GM12878 (cell line): ENCODE data around the gene PROB1. TPM values are rescaled to one million over a fixed set of nuclear protein-coding genes. Genes with fewer than 3 reads are reported as not detected.
A peak's percentile ranks its signal among the peaks of the same experiment; 100 is the strongest.

Experiments
- ATAC-seq: fragments of 200-7000 bp; cut with Tn5 transposase; 3 replicates; pipeline ENCODE4 v1.9.1; 2020; ENCODE audit warnings: mild to moderate bottlenecking, moderate library complexity
- BruUV-seq: library from RNA; stranded (reverse); fragments of 400-500 nt; replicated peaks from 2 replicates; lab custom pipeline; 2021; lab: Mats Ljungman, UMichigan
- CTCF ChIA-PET: fragments of 300-600 bp; sonication (Branson Sonifier 250); formaldehyde crosslinking; extraction: SDS; loops from one replicate; lab custom pipeline; 2021; ENCODE audit warnings: inconsistent platforms; lab: Yijun Ruan, JAX
- POLR2A ChIA-PET: fragments of 350-600 bp; formaldehyde crosslinking; extraction: SDS; loops from one replicate; lab custom pipeline; 2021; ENCODE audit warnings: inconsistent platforms; lab: Charles Lee
- RAD21 ChIA-PET: fragments of 300-600 bp; sonication (Branson Sonifier 250); formaldehyde crosslinking; loops from one replicate; lab custom pipeline; 2023; ENCODE audit warnings: antibody characterized with exemption; ENCODE audit not compliant: unreplicated experiment; lab: Charles Lee
- SMC1A ChIA-PET: fragments of 300-600 bp; sonication (Branson Sonifier 250); formaldehyde crosslinking; loops from one replicate; lab custom pipeline; 2023; ENCODE audit not compliant: unreplicated experiment, uncharacterized antibody; lab: Charles Lee
- DNase-seq: peaks from one replicate; pipeline ENCODE4 v3.0.0-alpha.2; 2011; ENCODE audit warnings: low read depth, low spot score
- FAIRE-seq: peaks from 3 replicates; lab custom pipeline; 2011; peaks lifted over from hg19 to GRCh38; lab: Jason Lieb, UNC
- H2AFZ ChIP-seq: 2 replicates; pipeline ENCODE4 v1.6.0; 2011; ENCODE audit warnings: low read depth, low read length, control low read depth; ENCODE audit not compliant: control insufficient read depth
- H3K27ac ChIP-seq: 2 replicates; pipeline ENCODE4 v1.5.1; 2011; ENCODE audit warnings: control low read depth; ENCODE audit not compliant: control insufficient read depth, insufficient read depth
- H3K27me3 ChIP-seq, 2 experiments: replicated peaks in 1 of 2; 2 replicates each; pipeline versions ENCODE4 v1.6.0 to v1.6.1; 2011; ENCODE audit warnings: low read length in 1 of 2; ENCODE audit not compliant: control insufficient read depth in 2 of 2, insufficient read depth in 2 of 2
- H3K36me3 ChIP-seq, 2 experiments: 2 replicates each; pipeline ENCODE4 v1.5.1; 2011; ENCODE audit warnings: low read length in 1 of 2; ENCODE audit not compliant: control insufficient read depth in 2 of 2, insufficient read depth in 2 of 2
- H3K4me1 ChIP-seq: 2 replicates; pipeline ENCODE4 v1.6.1; 2011; ENCODE audit warnings: mild to moderate bottlenecking, low read length, moderate library complexity, mixed read lengths; ENCODE audit not compliant: control insufficient read depth, insufficient read depth
- H3K4me2 ChIP-seq: 2 replicates; pipeline ENCODE4 v1.6.0; 2011; ENCODE audit warnings: control low read depth; ENCODE audit not compliant: control insufficient read depth, insufficient read depth
- H3K4me3 ChIP-seq: fragments of 200-600 bp; sonication (generic); 2 replicates; pipeline ENCODE4 v1.5.1; 2016
- H3K79me2 ChIP-seq: 2 replicates; pipeline ENCODE4 v1.6.0; 2011; ENCODE audit warnings: low read length; ENCODE audit not compliant: control insufficient read depth, insufficient read depth
- H3K9ac ChIP-seq: 2 replicates; pipeline ENCODE4 v1.8.0; 2011; ENCODE audit warnings: low read length, control low read depth, mixed read lengths; ENCODE audit not compliant: control insufficient read depth, insufficient read depth
- H3K9me3 ChIP-seq: replicated peaks from 3 replicates; pipeline ENCODE4 v1.5.1; 2011; ENCODE audit warnings: mild to moderate bottlenecking, low read length; ENCODE audit not compliant: control insufficient read depth, insufficient read depth
- H4K20me1 ChIP-seq: 2 replicates; pipeline ENCODE4 v1.6.0; 2011; ENCODE audit not compliant: control insufficient read depth, insufficient read depth
- CTCF ChIP-seq, 3 experiments: IDR thresholded peaks in 2 of 3; conservative IDR thresholded peaks in 1 of 3; 2 replicates each; pipeline ENCODE4 v1.5.1; 2011; ENCODE audit warnings: low read depth in 3 of 3, low read length in 3 of 3, mild to moderate bottlenecking in 3 of 3, control low read depth in 2 of 3, moderate library complexity in 2 of 3, inconsistent platforms in 1 of 3, mixed read lengths in 1 of 3; ENCODE audit not compliant: control insufficient read depth in 2 of 3, insufficient read depth in 1 of 3; ENCODE audit errors: extremely low read depth in 1 of 3
- E2F8 ChIP-seq: fragments of 450-650 bp; IDR thresholded peaks from 2 replicates; pipeline ENCODE4 v1.6.1; 2018; ENCODE audit warnings: mild to moderate bottlenecking, low read depth, moderate library complexity; ENCODE audit not compliant: partially characterized antibody
- WGBS: methylation state at CpG from one replicate; pipeline ENCODE4 v1.1.6; 2016; ENCODE audit warnings: low lambda C conversion rate; ENCODE audit not compliant: insufficient replicate concordance, insufficient coverage; ENCODE audit errors: missing lambda C conversion rate; 5-methylcytosine and 5-hydroxymethylcytosine counted together
- in situ Hi-C: fragments of 300-500 bp; cut with MboI; formaldehyde crosslinking; loops from 9 replicates; pipeline ENCODE4 v1.14.3; 2018; ENCODE audit warnings: mixed read lengths
- intact Hi-C: fragments of 100-400 bp; cut with micrococcal nuclease; formaldehyde crosslinking; loops from one replicate; pipeline ENCODE4 v1.14.2; 2022; ENCODE audit not compliant: unreplicated experiment
- polyA plus RNA-seq, 11 experiments: library from polyadenylated mRNA; depleted of rRNA in 4 of 11; unstranded in 6 of 11; stranded (reverse) in 5 of 11; fragments of >200 nt; fragmentation: Nextera tagmentation in 4 of 11; fragmentation: Illumina TruSeq in 1 of 11; extraction: Ambion mirVana in 4 of 11; extraction: Trizol in 1 of 11; gene quantifications; 1 replicate in 1 of 11; 2 replicates in 10 of 11; pipeline versions ENCODE4 v1.2.1 to v1.2.3, GENCODE V29; 2011 to 2016; ENCODE audit warnings: inconsistent platforms in 2 of 11, missing spikeins in 2 of 11, low read depth in 1 of 11
- total RNA-seq, 4 experiments: library from RNA; depleted of rRNA in 3 of 4; stranded (reverse); fragments of >200 nt in 3 of 4; fragmentation: Illumina TruSeq in 1 of 4; extraction: Trizol in 1 of 4; gene quantifications; 2 replicates each; pipeline versions ENCODE4 v1.2.1 to v1.2.3, GENCODE V29; 2013 to 2021

PROB1 gene
- total and polyA plus RNA-seq, 10 of the 15 experiments (the other 5 are each of a cell fraction or from before 2014, with no cell fraction given), result 0.14 to 8.1 (median 2.9) TPM

GRCh38 chr5:139419226-139420192 lies 24.6 kb upstream of the PROB1 start:
- Histone ChIP-seq H4K20me1 (no peaks in the 10 kb centered on the region), H3K9me3 (no peaks in the 10 kb centered on the region), H3K4me2 (no peak overlapping the region), H3K79me2 (no peaks in the 10 kb centered on the region), H2AFZ (no peak overlapping the region), H3K9ac (no peak overlapping the region), H3K4me1 (peaks cover 13% of the 10 kb centered on the region), H3K27ac (no peak overlapping the region), H3K36me3 (peaks cover 0 to 3% of the 10 kb centered on the region in 2 experiments; a peak in 2 of 4 replicates), H3K4me3 (no peak overlapping the region), H3K27me3 (no peaks in the 10 kb centered on the region)
- ChIA-PET CTCF (interaction anchor here (0.7 to 9.5 kb wide), 26 partner anchors 9 to 346 kb away, joined by 3 to 491 read pairs (median 6); partner anchors contain the start of genes DNAJC18, PROB1 and STING1), POLR2A (interaction anchor here (0.5 to 2.3 kb wide), 12 partner anchors 9 to 154 kb away, joined by 3 to 10 read pairs (median 5); partner anchors contain the start of genes DNAJC18 and SPATA24), SMC1A (interaction anchor here (0.5 to 5.6 kb wide), 28 partner anchors 8 to 252 kb away, joined by 3 to 105 read pairs (median 4); partner anchors contain the start of genes DNAJC18, SPATA24 and STING1), RAD21 (interaction anchor here (0.5 to 9.2 kb wide), 15 partner anchors 12 to 328 kb away, joined by 3 to 241 read pairs (median 4); partner anchors contain the start of genes CXXC5, DNAJC18, PAIP2 and SPATA24)
- FAIRE-seq, result no peak
- BruUV-seq, result no TSS peak
- ATAC-seq, result no peak
- in situ Hi-C loops, result loop anchor here (5.0 kb wide), 1 partner anchor 98 kb away; no protein-coding TSS in a partner anchor
- intact Hi-C loops, result loop anchor here (5.0 kb wide), 3 partner anchors 143 to 348 kb away; partner anchors contain the start of gene UBE2D2
- WGBS, result 79% methylated on average over 9 of the region's 9 CpGs
- DNase-seq, result no peak
- TF ChIP-seq CTCF (IDR thresholded peaks at IDR 0.05 in 2 of 3, conservative IDR thresholded peaks at IDR 0.05 in 1 of 3; ENCODE audit: control insufficient read depth in 2 of 3, extremely low read depth in 1 of 3, insufficient read depth in 1 of 3, low read depth in 3 of 3, low read length in 3 of 3) (peak in 2 of 3 experiments; percentile 6 to 23; a peak in 1 of 6 replicates), E2F8 (no peak)
